MM.1S (cell line): Measurements from ENCODE around the gene NAT9.

Experiments
- DNase-seq: peaks from one replicate; pipeline ENCODE4 v3.0.0-alpha.2; 2015
- H2AFZ ChIP-seq: fragments of 300-600 bp; sonication (generic); 2 replicates; pipeline ENCODE4 v1.6.0; 2016; ENCODE audit warnings: antibody characterized with exemption, low read length
- H3F3A ChIP-seq: fragments of 300-600 bp; sonication (generic); 2 replicates; pipeline ENCODE4 v1.6.1; 2016; ENCODE audit warnings: mild to moderate bottlenecking, antibody characterized with exemption, low read length, moderate library complexity, mixed read lengths; ENCODE audit not compliant: insufficient read depth
- H3K27ac ChIP-seq: fragments of 300-600 bp; sonication (generic); 2 replicates; pipeline ENCODE4 v1.5.1; 2016; ENCODE audit warnings: mild to moderate bottlenecking, low read length
- H3K27me3 ChIP-seq: fragments of 300-600 bp; sonication (generic); replicated peaks from 2 replicates; pipeline ENCODE4 v1.6.0; 2016; ENCODE audit warnings: low read length; ENCODE audit not compliant: insufficient read depth
- H3K36me3 ChIP-seq: fragments of 300-600 bp; sonication (generic); replicated peaks from 2 replicates; pipeline ENCODE4 v1.6.1; 2016; ENCODE audit warnings: mild to moderate bottlenecking, low read length, mixed read lengths; ENCODE audit not compliant: insufficient read depth
- H3K4me1 ChIP-seq: fragments of 300-600 bp; sonication (generic); 2 replicates; pipeline ENCODE4 v1.6.1; 2016; ENCODE audit warnings: low read length, mixed read lengths
- H3K4me2 ChIP-seq: fragments of 300-600 bp; sonication (generic); 2 replicates; pipeline ENCODE4 v1.6.0; 2016; ENCODE audit warnings: low read depth, low read length
- H3K4me3 ChIP-seq: fragments of 300-600 bp; sonication (generic); 2 replicates; pipeline ENCODE4 v1.5.1; 2016; ENCODE audit warnings: low read length, mixed read lengths
- H3K79me2 ChIP-seq: fragments of 300-600 bp; sonication (generic); 2 replicates; pipeline ENCODE4 v1.6.1; 2016; ENCODE audit warnings: mixed run types, low read length, mixed read lengths
- H3K9ac ChIP-seq: fragments of 300-600 bp; sonication (generic); 2 replicates; pipeline ENCODE4 v1.6.1; 2016; ENCODE audit warnings: low read length, mixed read lengths
- H3K9me2 ChIP-seq: fragments of 300-600 bp; sonication (generic); replicated peaks from 2 replicates; pipeline ENCODE4 v1.6.1; 2016; ENCODE audit warnings: mild to moderate bottlenecking, low read length, mixed read lengths; ENCODE audit not compliant: insufficient read depth
- H3K9me3 ChIP-seq: fragments of 300-600 bp; sonication (generic); replicated peaks from 2 replicates; pipeline ENCODE4 v1.6.1; 2016; ENCODE audit warnings: mild to moderate bottlenecking, low read length, mixed read lengths; ENCODE audit not compliant: insufficient read depth
- H4K20me1 ChIP-seq: fragments of 300-600 bp; sonication (generic); 2 replicates; pipeline ENCODE4 v1.6.1; 2016; ENCODE audit warnings: mild to moderate bottlenecking, low read length, moderate library complexity, mixed read lengths; ENCODE audit not compliant: insufficient read depth
- CTCF ChIP-seq: fragments of 300-600 bp; sonication (generic); IDR thresholded peaks from 2 replicates; pipeline ENCODE4 v1.5.1; 2016; ENCODE audit warnings: antibody characterized with exemption, low read length, mixed read lengths
- EZH2 ChIP-seq: fragments of 300-600 bp; sonication (generic); optimal IDR thresholded peaks from 2 replicates; pipeline ENCODE3; 2017; ENCODE audit warnings: low read depth, mild to moderate bottlenecking, antibody characterized with exemption, low read length, mixed read lengths
- EZH2phosphoT487 ChIP-seq: fragments of 300-600 bp; sonication (generic); IDR thresholded peaks from 2 replicates; pipeline ENCODE4 v1.6.1; 2018; ENCODE audit warnings: antibody characterized with exemption, low read length

NAT9 gene

GRCh38 chr17:74773871-74774286 lies 2.3 kb downstream of the NAT9 start:
- Histone ChIP-seq H3K27ac (no peak overlapping the region), H3K9ac (no peak overlapping the region), H3K4me1 (peaks cover 5% of the 10 kb centered on the region), H3K4me2 (no peak overlapping the region), H3K79me2 (peaks cover 89% of the 10 kb centered on the region), H3K36me3 (0 out of 2 replicates have a peak, but pooled peaks cover 7% of the 10 kb centered on the region), H4K20me1 (peaks cover 5% of the 10 kb centered on the region; the same call in 1 of the 2 replicates), H3K4me3 (no peak overlapping the region), H3K27me3 (no peaks in the 10 kb centered on the region), H3K9me2 (no peaks in the 10 kb centered on the region), H2AFZ (no peak overlapping the region), H3K9me3 (no peaks in the 10 kb centered on the region), H3F3A (peaks cover 42% of the 10 kb centered on the region)
- TF ChIP-seq EZH2phosphoT487: no peak
- no peak for TF ChIP-seq EZH2
- no peak for TF ChIP-seq CTCF
- no peak for DNase-seq

DNA sequence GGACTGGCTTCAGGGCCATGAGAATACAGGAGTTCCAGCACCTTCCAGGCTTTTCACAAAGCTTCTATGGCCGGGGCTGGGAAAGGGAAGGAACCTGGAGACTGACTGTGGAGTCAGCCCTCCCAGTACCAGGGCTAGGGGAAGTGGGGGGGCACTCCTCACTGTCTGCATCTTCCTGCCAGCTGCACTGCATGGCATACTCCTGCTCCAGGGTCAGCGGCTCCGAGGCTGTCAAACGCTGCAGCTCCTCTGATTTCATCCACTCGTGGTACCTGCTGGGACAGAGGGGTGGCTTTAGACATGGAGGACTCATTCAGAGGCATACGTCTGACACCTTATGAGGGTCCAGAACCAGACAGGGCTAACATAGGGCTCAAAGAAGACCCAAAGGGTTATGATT lies 2.7 kb downstream of the NAT9 start:
- no peak overlapping the region for H3K4me2 ChIP-seq
- no peak overlapping the region for H3K27ac ChIP-seq
- no peaks in the 10 kb centered on the region for H3K9me3 ChIP-seq
- peaks cover 5% of the 10 kb centered on the region; the same call in 1 of the 2 replicates for H4K20me1 ChIP-seq
- peaks cover 5% of the 10 kb centered on the region for H3K4me1 ChIP-seq
- no peak overlapping the region for H2AFZ ChIP-seq
- H3F3A ChIP-seq: peaks cover 47% of the 10 kb centered on the region
- peaks cover 92% of the 10 kb centered on the region for H3K79me2 ChIP-seq
- no peaks in the 10 kb centered on the region for H3K27me3 ChIP-seq
- H3K9me2 ChIP-seq: no peaks in the 10 kb centered on the region
- no peak for TF ChIP-seq EZH2
- DNase-seq: no peak
- H3K9ac ChIP-seq: no peak overlapping the region
- no peak overlapping the region for H3K4me3 ChIP-seq
- 0 out of 2 replicates have a peak, but pooled peaks cover 7% of the 10 kb centered on the region for H3K36me3 ChIP-seq

- Histone ChIP-seq H3K79me2 (peaks cover 94% of the 10 kb centered on the region), H3K9me2 (no peaks in the 10 kb centered on the region), H3K4me2 (no peak overlapping the region), H2AFZ (no peak overlapping the region), H3K9me3 (no peaks in the 10 kb centered on the region), H3K4me3 (no peak overlapping the region), H3K36me3 (0 out of 2 replicates have a peak, but pooled peaks cover 7% of the 10 kb centered on the region), H3K27me3 (no peaks in the 10 kb centered on the region), H4K20me1 (peaks cover 5% of the 10 kb centered on the region; the same call in 1 of the 2 replicates), H3K9ac (no peak overlapping the region), H3K27ac (no peak overlapping the region), H3K4me1 (peaks cover 2% of the 10 kb centered on the region), H3F3A (peaks cover 56% of the 10 kb centered on the region)
- TF ChIP-seq EZH2phosphoT487: no peak
- TF ChIP-seq EZH2: no peak
- TF ChIP-seq CTCF: no peak
- no peak for DNase-seq
Observed at GRCh38 chr17:74772053-74772452, 4.1 kb downstream of the NAT9 start.

DNA sequence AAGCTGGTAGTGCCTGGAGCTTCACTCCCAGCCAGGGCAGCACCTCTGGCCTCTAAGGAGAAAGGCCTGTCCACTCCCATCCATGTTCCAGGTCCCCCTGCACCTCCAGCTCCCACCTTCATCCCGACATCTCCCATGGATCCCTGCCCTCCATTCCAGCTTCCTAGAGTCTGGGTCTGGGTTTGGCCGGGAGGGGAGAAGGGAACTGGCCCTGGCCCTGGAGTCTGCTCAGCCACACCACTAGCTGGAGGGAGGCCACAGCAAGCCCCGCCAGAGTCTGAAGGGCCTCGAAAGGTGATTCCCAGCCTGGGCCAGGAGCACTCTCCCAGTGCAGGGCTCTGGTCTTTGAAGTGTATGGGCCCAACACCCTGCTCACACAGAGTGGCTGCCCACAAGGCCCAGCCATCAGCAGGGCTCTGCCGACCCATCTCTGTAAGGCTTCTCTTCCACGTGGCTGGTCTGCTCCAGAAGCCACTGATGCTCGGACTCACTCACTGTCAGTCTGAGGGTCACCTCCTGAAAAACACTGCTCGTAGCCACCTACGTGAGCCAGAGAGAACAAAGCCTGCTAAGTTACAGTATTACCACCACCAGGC lies 4.7 kb downstream of the NAT9 start:
- Histone ChIP-seq H3K36me3 (0 out of 2 replicates have a peak, but pooled peaks cover 7% of the 10 kb centered on the region), H3F3A (peaks cover 62% of the 10 kb centered on the region), H3K4me2 (no peak overlapping the region), H3K9ac (no peak overlapping the region), H2AFZ (no peak overlapping the region), H3K4me1 (no peaks in the 10 kb centered on the region), H3K79me2 (peaks cover 94% of the 10 kb centered on the region), H3K27ac (no peak overlapping the region), H3K4me3 (no peak overlapping the region), H4K20me1 (peaks cover 5% of the 10 kb centered on the region; the same call in 1 of the 2 replicates), H3K9me3 (no peaks in the 10 kb centered on the region), H3K9me2 (no peaks in the 10 kb centered on the region), H3K27me3 (no peaks in the 10 kb centered on the region)
- no peak for TF ChIP-seq EZH2phosphoT487
- TF ChIP-seq CTCF: no peak
- no peak for TF ChIP-seq EZH2
- no peak for DNase-seq
